ENCODE measurements around the gene PFKP. TPM values are rescaled to one million over a fixed set of nuclear protein-coding genes. Genes with fewer than 3 reads are reported as not detected.

PFKP gene
- total RNA-seq, 1 experiment from 2014 or later: 140 TPM

GRCh38 chr10:3028441-3028840 is 38.9 kb upstream of the PFKP start:
- ATAC-seq: no peak
- Histone ChIP-seq H3K79me2 (ENCODE audit: low read length) (no peaks in the 10 kb centered on the region), H3K9ac (ENCODE audit: low read length) (no peak overlapping the region), H3K36me3 (ENCODE audit: low read depth, low read length) (no peaks in the 10 kb centered on the region), H3K4me3 (ENCODE audit: low read length) (no peak overlapping the region), H3K27ac (ENCODE audit: low read length) (no peak overlapping the region), H4K20me1 (ENCODE audit: low read length) (no peaks in the 10 kb centered on the region), H3K9me3 (ENCODE audit: low read length) (no peaks in the 10 kb centered on the region), H3K4me2 (ENCODE audit: low read length) (no peak overlapping the region), H3K4me1 (ENCODE audit: insufficient read depth, low read length) (no peaks in the 10 kb centered on the region; the same call in 1 of the 2 replicates), H2AFZ (ENCODE audit: low read length) (no peak overlapping the region), H3K27me3 (ENCODE audit: low read length) (peaks cover 28% of the 10 kb centered on the region), H3K9me2 (replicated peaks; ENCODE audit: low read length) (no peaks in the 10 kb centered on the region), H3F3A (ENCODE audit: low read length, unreplicated experiment) (no peaks in the 10 kb centered on the region)
- DNase-seq: no peak
- ChIA-PET CTCF (no interaction called here), POLR2A (ENCODE audit: unreplicated experiment) (interaction anchor here (0.6 kb wide), 1 partner anchor 13 kb away, joined by 3 read pairs; no protein-coding TSS in a partner anchor)
- TF ChIP-seq EZH2phosphoT487 (IDR thresholded peaks at IDR 0.05; ENCODE audit: borderline replicate concordance, low read length) (no peak), EZH2 (IDR thresholded peaks at IDR 0.05; ENCODE audit: low read length, unreplicated experiment) (no peak), CTCF (conservative IDR thresholded peaks at IDR 0.05; ENCODE audit: low read depth, low read length) (no peak)
- BruUV-seq (replicated peaks): no TSS peak
- intact Hi-C loops (cut with micrococcal nuclease): no loop called here

GRCh38 chr10:3030765-3031164 is 36.6 kb upstream of the PFKP start:
- TF ChIP-seq EZH2 (IDR thresholded peaks at IDR 0.05; ENCODE audit: low read length, unreplicated experiment) (no peak), CTCF (conservative IDR thresholded peaks at IDR 0.05; ENCODE audit: low read depth, low read length) (no peak), EZH2phosphoT487 (IDR thresholded peaks at IDR 0.05; ENCODE audit: borderline replicate concordance, low read length) (no peak)
- H3K27me3 ChIP-seq (ENCODE audit: low read length): peaks cover 13% of the 10 kb centered on the region
- no peak overlapping the region for H3K27ac ChIP-seq (ENCODE audit: low read length)
- no peaks in the 10 kb centered on the region; the same call in 1 of the 2 replicates for H3K4me1 ChIP-seq (ENCODE audit: insufficient read depth, low read length)
- ATAC-seq (no peak), DNase-seq (no peak)
- H3K79me2 ChIP-seq (ENCODE audit: low read length): no peaks in the 10 kb centered on the region
- no peak overlapping the region for H3K9ac ChIP-seq (ENCODE audit: low read length)
- H3K4me3 ChIP-seq (ENCODE audit: low read length): no peak overlapping the region
- no TSS peak for BruUV-seq (replicated peaks)
- H3F3A ChIP-seq (ENCODE audit: low read length, unreplicated experiment): no peaks in the 10 kb centered on the region
- intact Hi-C loops (cut with micrococcal nuclease): no loop called here
- ChIA-PET POLR2A (ENCODE audit: unreplicated experiment) (no interaction called here), CTCF (no interaction called here)
- no peaks in the 10 kb centered on the region for H3K9me3 ChIP-seq (ENCODE audit: low read length)
- no peak overlapping the region for H3K4me2 ChIP-seq (ENCODE audit: low read length)
- no peaks in the 10 kb centered on the region for H3K36me3 ChIP-seq (ENCODE audit: low read depth, low read length)
- H3K9me2 ChIP-seq (replicated peaks; ENCODE audit: low read length): no peaks in the 10 kb centered on the region
- no peak overlapping the region for H2AFZ ChIP-seq (ENCODE audit: low read length)
- H4K20me1 ChIP-seq (ENCODE audit: low read length): no peaks in the 10 kb centered on the region

- no TSS peak for BruUV-seq (replicated peaks)
- no peak overlapping the region for H3K4me3 ChIP-seq (ENCODE audit: low read length)
- intact Hi-C loops (cut with micrococcal nuclease): no loop called here
- H3K27ac ChIP-seq (ENCODE audit: low read length): no peak overlapping the region
- no peaks in the 10 kb centered on the region for H3K36me3 ChIP-seq (ENCODE audit: low read depth, low read length)
- H3K9me2 ChIP-seq (replicated peaks; ENCODE audit: low read length): no peaks in the 10 kb centered on the region
- H2AFZ ChIP-seq (ENCODE audit: low read length): no peak overlapping the region
- peaks cover 13% of the 10 kb centered on the region for H3K27me3 ChIP-seq (ENCODE audit: low read length)
- ChIA-PET CTCF (no interaction called here), POLR2A (ENCODE audit: unreplicated experiment) (no interaction called here)
- H3K9ac ChIP-seq (ENCODE audit: low read length): no peak overlapping the region
- TF ChIP-seq EZH2 (IDR thresholded peaks at IDR 0.05; ENCODE audit: low read length, unreplicated experiment) (no peak), CTCF (conservative IDR thresholded peaks at IDR 0.05; ENCODE audit: low read depth, low read length) (no peak), EZH2phosphoT487 (IDR thresholded peaks at IDR 0.05; ENCODE audit: borderline replicate concordance, low read length) (no peak)
- H4K20me1 ChIP-seq (ENCODE audit: low read length): no peaks in the 10 kb centered on the region
- ATAC-seq (peak; percentile 58), DNase-seq (peak; percentile 45)
- H3K4me1 ChIP-seq (ENCODE audit: insufficient read depth, low read length): no peaks in the 10 kb centered on the region; the same call in 1 of the 2 replicates
- H3F3A ChIP-seq (ENCODE audit: low read length, unreplicated experiment): no peaks in the 10 kb centered on the region
- no peaks in the 10 kb centered on the region for H3K9me3 ChIP-seq (ENCODE audit: low read length)
- H3K4me2 ChIP-seq (ENCODE audit: low read length): no peak overlapping the region
- H3K79me2 ChIP-seq (ENCODE audit: low read length): no peaks in the 10 kb centered on the region
Measured at GRCh38 chr10:3031490-3031889, 35.9 kb upstream of the PFKP start.
